Naive thymus-derived CD4-positive, alpha-beta T cell (primary cell): ENCODE data around the gene TUBB4B. TPM values are rescaled to one million over a fixed set of nuclear protein-coding genes. Genes with fewer than 3 reads are reported as not detected.

Experiments
- ATAC-seq: fragments of 150-1000 bp; cut with Tn5 transposase; 2 replicates; pipeline ENCODE4 v1.10.0; 2021; ENCODE audit warnings: mild to moderate bottlenecking, moderate library complexity
- CTCF ChIA-PET: fragments of 350-600 bp; sonication (Branson Sonifier 250); formaldehyde crosslinking; loops from one replicate; lab custom pipeline; 2021; ENCODE audit warnings: antibody characterized with exemption; lab: Charles Lee
- POLR2A ChIA-PET: fragments of 350-600 bp; sonication (Branson Sonifier 250); formaldehyde crosslinking; loops from one replicate; lab custom pipeline; 2021; ENCODE audit warnings: antibody characterized with exemption, inconsistent platforms; lab: Charles Lee
- DNase-seq, 9 donors: peaks; one replicate each; pipeline versions ENCODE4 v3.0.0 to v3.0.0-alpha.2; 2020 to 2022; ENCODE audit warnings: mixed read lengths in 1 of 9
- H3K27ac ChIP-seq: one replicate; pipeline ENCODE4 v1.7.0; 2013; ENCODE audit warnings: mild to moderate bottlenecking, low read depth, low read length, moderate library complexity
- H3K27me3 ChIP-seq, 2 donors: one replicate each; pipeline ENCODE4 v1.7.0; 2013; ENCODE audit warnings: low read length in 2 of 2, mild to moderate bottlenecking in 2 of 2, moderate library complexity in 2 of 2; ENCODE audit not compliant: control insufficient read depth in 2 of 2, insufficient read depth in 2 of 2
- H3K36me3 ChIP-seq, 3 experiments: 1 replicate in 2 of 3; 2 replicates in 1 of 3; pipeline ENCODE4 v1.7.0; 2013; ENCODE audit warnings: low read length in 3 of 3, mild to moderate bottlenecking in 3 of 3, moderate library complexity in 1 of 3; ENCODE audit not compliant: insufficient read depth in 3 of 3, control insufficient read depth in 2 of 3
- H3K4me1 ChIP-seq, 2 donors: one replicate each; pipeline ENCODE4 v1.7.0; 2013; ENCODE audit warnings: low read length in 2 of 2, mild to moderate bottlenecking in 2 of 2, moderate library complexity in 1 of 2; ENCODE audit not compliant: control insufficient read depth in 2 of 2, insufficient read depth in 2 of 2
- H3K4me3 ChIP-seq: 2 replicates; pipeline ENCODE4 v1.7.0; 2013; ENCODE audit warnings: mild to moderate bottlenecking, low read length
- H3K9me3 ChIP-seq, 3 experiments: 1 replicate in 2 of 3; 2 replicates in 1 of 3; pipeline ENCODE4 v1.7.0; 2013; ENCODE audit warnings: low read length in 3 of 3; ENCODE audit not compliant: control insufficient read depth in 2 of 3
- H3K27ac Mint-ChIP-seq, 9 donors: one replicate each; pipeline ENCODE4 v1.8.0; 2020 to 2022; ENCODE audit warnings: mixed read lengths in 9 of 9, mild to moderate bottlenecking in 8 of 9, moderate library complexity in 5 of 9, inconsistent platforms in 2 of 9
- H3K27me3 Mint-ChIP-seq, 5 donors: one replicate each; pipeline ENCODE4 v1.8.0; 2021 to 2022; ENCODE audit warnings: mixed read lengths in 5 of 5, mild to moderate bottlenecking in 1 of 5
- H3K36me3 Mint-ChIP-seq, 5 donors: one replicate each; pipeline ENCODE4 v1.8.0; 2020 to 2022; ENCODE audit warnings: mixed read lengths in 5 of 5, mild to moderate bottlenecking in 3 of 5, inconsistent platforms in 1 of 5
- H3K4me1 Mint-ChIP-seq, 7 donors: one replicate each; pipeline ENCODE4 v1.8.0; 2020 to 2022; ENCODE audit warnings: mixed read lengths in 7 of 7, mild to moderate bottlenecking in 3 of 7, inconsistent platforms in 1 of 7
- H3K4me3 Mint-ChIP-seq, 10 donors: one replicate each; pipeline ENCODE4 v1.8.0; 2020 to 2022; ENCODE audit warnings: mild to moderate bottlenecking in 10 of 10, mixed read lengths in 10 of 10, moderate library complexity in 6 of 10, inconsistent platforms in 2 of 10
- H3K9me3 Mint-ChIP-seq, 11 donors: one replicate each; pipeline ENCODE4 v1.8.0; 2020 to 2022; ENCODE audit warnings: mixed read lengths in 11 of 11, mild to moderate bottlenecking in 4 of 11, inconsistent platforms in 1 of 11, moderate library complexity in 1 of 11
- intact Hi-C, 2 donors: fragments of 100-400 bp; cut with micrococcal nuclease; formaldehyde crosslinking; loops; one replicate each; pipeline ENCODE4 v1.15.1; 2023
- polyA plus RNA-seq, 2 donors: library from polyadenylated mRNA; unstranded; fragments of 300-500 nt; fragmentation: Illumina TruSeq; gene quantifications; one replicate each; pipeline ENCODE4 v1.2.3, GENCODE V29; 2021
- total RNA-seq, 6 experiments: library from RNA in 5 of 6; stranded (reverse) in 5 of 6; gene quantifications; 1 replicate in 5 of 6; 2 replicates in 1 of 6; pipeline ENCODE4 v1.2.3 and lab custom pipeline; 2021 to 2026

The TUBB4B gene
- total and polyA plus RNA-seq, 7 experiments from 2014 or later, result 17.5 to 260 (median 80.4) TPM

GRCh38 chr9:137264067-137264466 lies 23.0 kb downstream of the TUBB4B start:
- ChIA-PET POLR2A (interaction anchor here (1.1 kb wide), 1 partner anchor 8 kb away, joined by 5 read pairs; no protein-coding TSS in a partner anchor), CTCF (interaction anchor here (0.6 kb wide), 1 partner anchor 433 kb away, joined by 3 read pairs; no protein-coding TSS in a partner anchor)
- H3K4me3 Mint-ChIP-seq, result no peak overlapping the region
- no peaks in the 10 kb centered on the region for H3K27me3 Mint-ChIP-seq
- intact Hi-C loops, result no loop called here
- DNase-seq, result peak in 1 of 9 donors; percentile 3
- peaks cover 0 to 8% (median 5%) of the 10 kb centered on the region in 7 donors for H3K4me1 Mint-ChIP-seq
- H3K27ac Mint-ChIP-seq, result no peak overlapping the region
- ATAC-seq, result no peak
- H3K27me3 ChIP-seq, result no peaks in the 10 kb centered on the region
- no peak overlapping the region for H3K27ac ChIP-seq
- peaks cover 5 to 26% (median 6%) of the 10 kb centered on the region in 5 donors for H3K36me3 Mint-ChIP-seq
- H3K9me3 Mint-ChIP-seq, result no peaks in the 10 kb centered on the region
- H3K4me1 ChIP-seq, result no peaks in the 10 kb centered on the region
- H3K9me3 ChIP-seq, result no peaks in the 10 kb centered on the region
- no peak overlapping the region for H3K4me3 ChIP-seq
- H3K36me3 ChIP-seq, result peaks cover 0 to 60% (median 4%) of the 10 kb centered on the region in 3 experiments

GRCh38 chr9:137265496-137266161 lies 24.5 kb downstream of the TUBB4B start:
- intact Hi-C loops, result no loop called here
- Histone ChIP-seq H3K9me3 (no peaks in the 10 kb centered on the region), H3K36me3 (peaks cover 0 to 63% (median 4%) of the 10 kb centered on the region in 3 experiments), H3K4me3 (no peak overlapping the region), H3K27ac (no peak overlapping the region), H3K4me1 (no peaks in the 10 kb centered on the region), H3K27me3 (no peaks in the 10 kb centered on the region)
- H3K27me3 Mint-ChIP-seq, result no peaks in the 10 kb centered on the region
- H3K9me3 Mint-ChIP-seq, result no peaks in the 10 kb centered on the region
- ATAC-seq, result no peak
- H3K27ac Mint-ChIP-seq, result no peak overlapping the region
- peaks cover 3 to 10% (median 5%) of the 10 kb centered on the region in 7 donors for H3K4me1 Mint-ChIP-seq
- CTCF ChIA-PET, result no interaction called here
- no peak overlapping the region for H3K4me3 Mint-ChIP-seq
- peak in 1 of 9 donors; percentile 6 for DNase-seq
- POLR2A ChIA-PET, result interaction anchor here (0.5 to 1.2 kb wide), 3 partner anchors 10 to 230 kb away, joined by 3 to 4 read pairs (median 3); no protein-coding TSS in a partner anchor
- H3K36me3 Mint-ChIP-seq, result peaks cover 5 to 32% (median 6%) of the 10 kb centered on the region in 5 donors

GRCh38 chr9:137266162-137266527 lies 25.1 kb downstream of the TUBB4B start:
- H3K27me3 Mint-ChIP-seq, result no peaks in the 10 kb centered on the region
- no peak overlapping the region for H3K4me3 Mint-ChIP-seq
- peaks cover 5 to 32% (median 7%) of the 10 kb centered on the region in 5 donors for H3K36me3 Mint-ChIP-seq
- intact Hi-C loops, result no loop called here
- no peaks in the 10 kb centered on the region for H3K9me3 Mint-ChIP-seq
- H3K4me1 Mint-ChIP-seq, result peaks cover 6 to 13% (median 7%) of the 10 kb centered on the region in 7 donors
- Histone ChIP-seq H3K27ac (no peak overlapping the region), H3K27me3 (no peaks in the 10 kb centered on the region), H3K9me3 (no peaks in the 10 kb centered on the region), H3K4me1 (peaks cover 0 to 2% of the 10 kb centered on the region in 2 donors), H3K4me3 (no peak overlapping the region), H3K36me3 (peaks cover 0 to 63% (median 4%) of the 10 kb centered on the region in 3 experiments)
- ChIA-PET POLR2A (interaction anchor here (0.5 to 1.2 kb wide), 4 partner anchors 10 to 230 kb away, joined by 3 to 4 read pairs (median 3); no protein-coding TSS in a partner anchor), CTCF (no interaction called here)
- ATAC-seq (no peak), DNase-seq (no peak)
- no peak overlapping the region for H3K27ac Mint-ChIP-seq

- Histone ChIP-seq H3K27ac (no peak overlapping the region), H3K4me1 (peaks cover 0 to 8% of the 10 kb centered on the region in 2 donors), H3K9me3 (no peaks in the 10 kb centered on the region), H3K36me3 (peaks cover 0 to 63% (median 4%) of the 10 kb centered on the region in 3 experiments), H3K27me3 (no peaks in the 10 kb centered on the region), H3K4me3 (no peak overlapping the region)
- ChIA-PET CTCF (interaction anchor here (0.7 kb wide), 1 partner anchor 121 kb away, joined by 3 read pairs; no protein-coding TSS in a partner anchor), POLR2A (interaction anchor here (0.6 to 0.7 kb wide), 2 partner anchors 12 to 229 kb away, joined by 3 read pairs; no protein-coding TSS in a partner anchor)
- no peak overlapping the region for H3K27ac Mint-ChIP-seq
- H3K27me3 Mint-ChIP-seq, result no peaks in the 10 kb centered on the region
- no peak overlapping the region for H3K4me3 Mint-ChIP-seq
- intact Hi-C loops, result no loop called here
- ATAC-seq (no peak), DNase-seq (no peak)
- no peaks in the 10 kb centered on the region for H3K9me3 Mint-ChIP-seq
- peaks cover 7 to 20% (median 13%) of the 10 kb centered on the region in 7 donors for H3K4me1 Mint-ChIP-seq
- H3K36me3 Mint-ChIP-seq, result peaks cover 5 to 32% (median 9%) of the 10 kb centered on the region in 5 donors
Observed at GRCh38 chr9:137266585-137267453, 25.7 kb downstream of the TUBB4B start.

GRCh38 chr9:137267933-137268355 lies 26.9 kb downstream of the TUBB4B start:
- peaks cover 0 to 70% (median 4%) of the 10 kb centered on the region in 3 experiments for H3K36me3 ChIP-seq
- CTCF ChIA-PET, result no interaction called here

GRCh38 chr9:137268538-137269201 lies 27.6 kb downstream of the TUBB4B start:
- Mint-ChIP-seq H3K36me3 (peaks cover 4 to 29% (median 6%) of the 10 kb centered on the region in 5 donors), H3K4me1 (peaks cover 7 to 22% (median 14%) of the 10 kb centered on the region in 7 donors), H3K27ac (no peak overlapping the region), H3K4me3 (no peak overlapping the region), H3K9me3 (no peaks in the 10 kb centered on the region), H3K27me3 (no peaks in the 10 kb centered on the region)
- H3K27me3 ChIP-seq, result no peaks in the 10 kb centered on the region
- POLR2A ChIA-PET, result no interaction called here
- DNase-seq (no peak), ATAC-seq (no peak)
- CTCF ChIA-PET, result no interaction called here
- intact Hi-C loops, result no loop called here
- H3K9me3 ChIP-seq, result no peaks in the 10 kb centered on the region
- peaks cover 0 to 16% of the 10 kb centered on the region in 2 donors for H3K4me1 ChIP-seq
- no peak overlapping the region for H3K27ac ChIP-seq
- H3K4me3 ChIP-seq, result no peak overlapping the region
- peaks cover 0 to 72% (median 4%) of the 10 kb centered on the region in 3 experiments for H3K36me3 ChIP-seq

More at GRCh38 chr9:137267933-137268355, 26.9 kb downstream of the TUBB4B start:
- Mint-ChIP-seq H3K27me3 (no peaks in the 10 kb centered on the region), H3K4me1 (peaks cover 7 to 22% (median 14%) of the 10 kb centered on the region in 7 donors), H3K36me3 (peaks cover 4 to 29% (median 9%) of the 10 kb centered on the region in 5 donors), H3K4me3 (no peak overlapping the region), H3K9me3 (no peaks in the 10 kb centered on the region), H3K27ac (peak overlapping the region in 1 of 9 donors; percentile 48)
- no peak overlapping the region for H3K4me3 ChIP-seq
- peaks cover 0 to 16% of the 10 kb centered on the region in 2 donors for H3K4me1 ChIP-seq
- POLR2A ChIA-PET, result no interaction called here
- intact Hi-C loops, result no loop called here
- H3K27ac ChIP-seq, result no peak overlapping the region
- H3K9me3 ChIP-seq, result no peaks in the 10 kb centered on the region
- no peak for ATAC-seq
- DNase-seq, result no peak
- no peaks in the 10 kb centered on the region for H3K27me3 ChIP-seq
